ENCODE measurements around the gene CES5A.
"Not testable (repeated sequence)": the region's sequence is repeated elsewhere in the genome, so short reads cannot be mapped to it uniquely, and the experiment has no call there.

CES5A gene

DNA sequence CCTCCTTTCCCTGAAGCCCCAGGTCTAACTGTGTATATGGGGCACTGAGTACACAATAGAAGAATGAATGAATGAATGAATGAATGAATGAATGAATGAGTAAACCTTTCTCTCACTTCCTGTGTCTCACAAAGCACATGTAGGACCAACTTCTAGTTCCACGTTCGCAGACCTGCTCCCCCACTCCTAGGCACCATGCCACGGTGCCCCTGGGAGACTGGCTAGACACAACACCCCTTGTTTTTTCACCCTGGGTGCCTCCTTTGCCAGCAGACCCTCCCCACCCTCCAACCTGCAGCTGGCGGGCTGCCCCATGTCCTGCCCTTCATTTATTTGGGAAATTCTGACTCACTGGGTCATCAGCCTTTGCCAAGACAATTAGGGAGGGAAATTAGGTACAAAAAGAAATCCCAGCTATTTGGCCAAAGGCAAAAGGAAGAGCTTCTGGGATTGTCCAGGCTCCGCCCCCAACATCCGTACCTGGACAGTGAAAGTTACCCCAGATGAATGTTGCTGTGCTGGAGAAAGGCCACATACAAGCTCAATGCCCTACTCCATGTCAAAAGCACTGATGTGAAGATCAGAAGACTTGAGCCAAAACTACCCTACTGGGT, 50.0 kb downstream of the CES5A start:
- DNase-seq, result no peak

DNA sequence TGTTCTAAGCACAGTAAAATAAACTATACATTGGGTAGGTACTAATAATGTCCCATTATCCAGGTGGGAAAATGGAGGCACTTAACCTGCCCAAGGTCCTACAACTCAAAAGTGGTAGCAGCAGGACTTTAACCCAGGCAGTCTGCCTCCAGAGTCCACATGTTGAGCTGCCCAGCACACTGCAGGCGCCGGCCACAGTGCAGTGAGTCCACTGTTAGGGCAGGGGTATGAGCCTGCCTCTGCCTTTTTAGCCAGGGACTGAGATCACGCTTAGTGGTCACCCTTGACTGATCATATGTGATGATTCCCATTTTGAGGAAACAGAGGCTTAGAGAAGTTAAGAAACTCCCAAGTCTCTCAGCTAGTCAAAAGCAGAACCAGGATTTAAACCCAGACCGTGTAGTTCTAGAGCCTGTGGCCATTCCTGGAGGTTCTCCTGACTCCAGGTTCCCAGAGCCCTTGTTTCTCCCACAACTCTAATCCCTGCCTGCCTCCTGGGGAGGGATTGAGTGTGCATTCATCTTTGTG, 50.6 kb downstream of the CES5A start:
- DNase-seq, result no peak

DNA sequence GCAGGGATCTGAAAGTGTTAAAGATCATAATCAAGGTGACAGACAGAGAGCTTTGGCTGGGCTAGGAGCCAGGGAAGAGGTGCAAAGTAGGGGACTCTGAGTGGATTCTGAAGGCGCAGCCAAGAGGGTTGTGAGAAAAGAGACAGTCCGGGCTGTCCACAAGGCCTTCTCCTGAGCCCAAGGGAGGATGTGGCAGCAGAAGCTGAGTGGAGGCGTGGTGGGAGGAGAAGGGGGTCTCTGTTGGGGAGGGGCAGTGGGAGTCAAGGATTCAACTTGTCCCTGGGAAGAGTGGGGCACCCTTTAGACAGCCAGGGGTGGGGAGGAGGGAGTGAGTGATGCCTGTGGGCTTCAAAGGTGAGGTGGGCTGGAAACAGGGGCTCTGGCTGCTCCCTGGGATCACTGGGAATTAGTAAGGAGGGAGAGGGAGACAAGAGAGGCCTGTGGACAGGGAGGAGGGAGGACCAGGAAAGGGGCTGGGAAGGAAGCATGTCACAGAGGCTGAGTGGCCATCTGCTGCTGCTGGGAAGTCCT, 52.8 kb downstream of the CES5A start:
- DNase-seq, result no peak

DNA sequence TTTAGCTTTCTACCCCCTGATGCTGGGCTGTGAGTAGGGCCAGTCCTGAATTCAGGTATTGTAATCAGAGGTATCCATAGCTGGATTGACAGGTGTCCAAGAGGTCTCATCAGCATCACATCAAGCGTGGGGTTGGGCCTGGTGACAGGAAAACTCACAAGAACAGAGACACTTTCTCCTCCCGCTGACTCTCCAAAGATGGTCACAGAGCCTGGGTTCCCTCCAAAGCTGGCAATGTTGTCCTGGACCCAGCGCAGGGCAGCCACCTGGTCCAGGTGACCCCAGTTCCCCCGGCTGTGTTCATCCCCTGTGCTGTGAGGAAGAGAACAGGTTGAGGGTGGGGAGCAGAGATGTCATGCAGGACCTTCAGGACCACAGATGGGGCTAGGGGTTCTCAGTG, 54.0 kb downstream of the CES5A start:
- DNase-seq, result no peak

DNA sequence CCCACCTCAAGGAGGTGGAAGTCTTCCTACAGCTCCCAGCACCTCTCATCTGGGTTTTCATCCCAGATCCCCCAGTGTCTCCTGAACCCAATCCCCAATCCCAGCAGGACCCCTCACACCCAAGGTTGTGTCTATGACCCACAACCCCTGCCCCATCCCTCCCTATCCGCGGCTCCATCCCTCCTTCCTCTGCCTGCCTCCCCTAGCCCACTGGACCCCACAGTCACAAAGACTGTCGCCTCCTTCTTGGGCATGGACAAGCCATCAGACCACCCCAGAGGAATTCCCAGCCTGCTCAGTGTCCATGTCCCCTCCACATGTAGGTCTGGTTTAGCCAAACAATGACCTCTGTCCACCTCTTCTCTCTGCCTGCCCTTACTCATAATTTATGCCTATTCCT, 54.6 kb downstream of the CES5A start:
- no peak for DNase-seq

DNA sequence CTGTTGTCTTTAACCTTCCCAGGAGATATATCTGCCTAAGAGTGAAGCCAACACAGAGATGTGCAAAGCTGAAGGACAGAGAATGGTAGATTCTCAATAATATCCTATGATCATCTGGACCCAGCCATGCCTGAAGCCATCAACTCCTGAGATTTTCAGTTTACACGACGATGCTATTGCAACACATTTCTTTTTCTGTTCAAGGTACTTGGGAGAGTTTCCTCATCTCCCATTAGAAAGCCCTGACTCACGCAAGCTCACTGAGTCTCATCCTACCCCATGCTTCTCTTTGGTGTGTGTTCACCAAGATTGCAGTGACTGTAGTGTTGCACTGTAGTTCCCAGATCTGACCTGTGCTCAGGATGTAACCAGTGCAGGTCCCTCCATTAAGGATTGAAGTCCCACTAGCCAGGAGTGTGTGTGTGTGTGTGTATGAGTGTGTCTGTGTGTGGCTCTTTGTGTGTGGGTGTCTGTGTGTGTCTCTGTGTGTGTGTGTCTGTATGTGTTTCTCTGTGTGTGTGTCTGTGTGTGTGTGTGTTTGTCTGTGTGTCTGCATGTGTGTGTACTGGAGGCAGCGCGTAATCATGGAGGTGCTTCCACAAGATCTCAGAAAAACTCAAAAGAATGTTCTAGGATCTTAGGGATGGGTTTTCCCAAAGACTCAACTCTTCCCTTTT, 57.8 kb downstream of the CES5A start:
- no peak for DNase-seq

DNA sequence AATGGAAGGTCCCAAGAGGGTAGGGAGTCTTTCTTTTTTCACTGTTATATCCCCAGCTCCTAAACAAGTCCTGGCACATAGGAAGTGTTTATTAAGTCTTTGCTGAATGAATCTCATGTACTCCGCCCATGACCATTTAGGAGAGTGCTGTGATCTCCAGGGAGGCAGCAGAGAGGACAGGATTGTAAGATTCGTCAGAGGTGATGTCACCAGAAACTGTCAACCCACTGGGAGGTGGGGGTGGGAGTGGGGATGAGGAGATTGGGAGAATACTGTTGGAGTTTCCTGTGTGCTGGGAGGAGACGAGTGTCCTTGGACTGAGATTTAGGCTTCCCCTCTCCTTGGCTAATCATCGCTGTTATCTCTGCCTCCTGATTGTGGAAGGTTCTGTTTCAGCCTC, 59.0 kb downstream of the CES5A start:
- DNase-seq, result not testable (repeated sequence)

DNA sequence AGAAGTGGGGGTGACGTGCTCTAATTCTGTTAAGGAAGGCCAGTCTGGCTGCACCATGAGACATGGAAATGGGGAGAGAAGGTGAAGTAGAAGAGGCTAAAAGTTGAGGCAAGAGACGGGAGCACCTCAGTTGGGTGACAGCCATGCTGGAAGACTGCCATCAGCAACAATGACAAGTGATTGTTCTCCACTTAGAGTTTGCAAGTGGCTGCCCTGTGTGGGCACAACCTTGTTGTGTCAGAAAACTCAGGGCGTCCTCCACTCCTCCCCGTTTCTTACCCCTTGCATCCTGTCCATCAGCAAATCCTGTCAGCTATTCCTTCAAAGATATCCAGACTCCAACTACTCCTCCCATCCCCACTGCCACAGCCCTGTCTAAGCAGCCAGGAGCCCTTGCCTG, 59.9 kb downstream of the CES5A start:
- DNase-seq, result no peak

DNA sequence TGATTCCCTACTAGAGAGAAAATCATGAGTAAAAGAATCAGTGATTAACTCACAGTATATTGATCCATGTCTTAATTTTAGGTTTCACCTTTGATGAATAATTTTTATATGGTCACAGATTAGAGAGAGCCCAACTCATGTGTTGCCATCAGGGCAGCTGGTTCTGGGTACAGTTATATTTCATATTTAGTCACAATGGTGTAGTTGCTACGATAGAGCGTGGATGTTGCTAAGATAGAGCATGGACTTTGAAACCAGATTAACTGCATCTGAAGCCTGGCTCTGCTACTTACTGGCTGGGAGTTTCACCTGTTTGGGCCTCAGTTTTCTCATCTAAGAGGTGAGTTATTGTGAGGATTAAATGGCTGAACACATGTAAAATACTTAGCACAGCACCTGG, 61.0 kb downstream of the CES5A start:
- not testable (repeated sequence) for DNase-seq

DNA sequence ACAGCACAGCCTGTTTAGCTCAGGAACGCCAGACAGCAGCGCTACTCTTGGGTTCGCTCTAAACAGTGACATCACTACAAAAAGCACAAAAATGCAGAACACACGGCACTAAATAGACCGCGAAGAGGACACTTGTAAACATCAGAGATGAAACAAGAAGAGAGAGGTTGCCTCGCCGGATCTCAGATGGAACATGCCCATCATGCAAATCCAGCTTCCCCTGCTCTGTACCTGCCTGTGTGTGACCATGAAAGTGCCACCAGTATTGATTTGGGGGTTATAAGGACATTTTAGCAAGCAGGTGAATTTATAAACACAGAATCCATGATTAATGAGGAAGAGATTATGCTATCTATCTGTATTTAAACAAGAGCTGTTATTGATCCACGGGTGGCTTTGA, 61.4 kb downstream of the CES5A start:
- not testable (repeated sequence) for DNase-seq

DNA sequence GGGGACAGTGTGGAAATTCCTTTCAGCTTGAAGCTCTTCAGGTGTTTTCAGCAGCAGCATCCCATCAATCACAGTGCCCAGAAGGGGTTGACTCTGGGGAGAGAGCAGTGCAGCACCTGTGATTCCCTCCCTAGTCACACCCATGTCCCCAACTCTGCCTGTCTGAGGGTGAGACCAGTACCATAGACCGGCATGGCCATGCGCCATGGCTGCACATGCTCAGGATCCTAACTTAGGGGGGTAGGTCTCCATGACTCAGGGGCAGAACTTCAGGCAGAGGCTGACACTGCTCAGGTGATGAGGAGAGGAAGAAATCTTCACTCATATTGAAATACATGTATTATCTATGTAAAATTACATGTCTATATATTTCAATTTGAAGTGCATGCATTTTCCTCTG, 62.2 kb downstream of the CES5A start:
- DNase-seq, result no peak

DNA sequence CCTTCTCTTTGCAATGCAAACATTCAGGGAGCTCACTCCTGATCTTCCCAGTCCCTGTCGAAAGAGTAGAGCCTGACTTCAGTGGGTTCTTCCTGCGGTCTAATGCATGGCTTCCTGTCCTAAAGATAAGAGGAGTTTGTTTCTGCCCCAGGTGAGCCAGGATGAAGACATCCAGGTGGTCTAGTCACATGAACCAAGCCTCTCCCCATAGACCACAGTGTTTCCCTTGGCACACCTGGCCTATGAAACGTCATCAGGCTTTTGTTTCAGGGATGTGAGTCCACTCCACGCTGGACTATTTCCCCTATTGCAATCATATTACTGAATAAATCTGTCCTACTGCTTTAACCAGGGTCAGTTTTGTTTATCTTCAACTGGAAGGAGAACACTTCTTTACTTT, 63.4 kb downstream of the CES5A start:
- DNase-seq, result no peak

DNA sequence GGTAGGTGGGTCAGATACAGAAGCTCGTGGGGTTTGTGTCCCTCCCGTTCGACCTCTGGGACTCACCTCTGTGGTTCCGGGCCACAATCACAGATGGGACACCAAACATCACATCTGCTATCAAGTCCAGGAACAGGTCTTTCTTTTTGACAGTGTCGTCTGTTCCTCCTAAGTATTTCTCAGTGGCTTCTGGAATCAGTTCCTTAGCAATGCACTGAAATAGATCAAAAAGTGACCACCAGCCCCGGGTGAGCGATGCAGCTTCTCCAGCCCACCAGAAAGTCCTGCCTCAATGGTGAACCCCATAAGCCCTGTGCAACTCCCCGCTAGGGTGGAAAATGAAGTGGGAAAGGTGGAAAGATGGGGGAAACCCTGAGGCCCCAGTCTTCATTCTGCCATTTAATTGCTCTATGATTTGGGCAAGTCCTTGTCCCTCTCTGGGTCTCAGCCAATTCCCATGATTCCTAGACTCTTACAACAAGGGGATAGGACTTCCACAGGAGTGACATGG, 64.7 kb downstream of the CES5A start:
- no peak for DNase-seq

DNA sequence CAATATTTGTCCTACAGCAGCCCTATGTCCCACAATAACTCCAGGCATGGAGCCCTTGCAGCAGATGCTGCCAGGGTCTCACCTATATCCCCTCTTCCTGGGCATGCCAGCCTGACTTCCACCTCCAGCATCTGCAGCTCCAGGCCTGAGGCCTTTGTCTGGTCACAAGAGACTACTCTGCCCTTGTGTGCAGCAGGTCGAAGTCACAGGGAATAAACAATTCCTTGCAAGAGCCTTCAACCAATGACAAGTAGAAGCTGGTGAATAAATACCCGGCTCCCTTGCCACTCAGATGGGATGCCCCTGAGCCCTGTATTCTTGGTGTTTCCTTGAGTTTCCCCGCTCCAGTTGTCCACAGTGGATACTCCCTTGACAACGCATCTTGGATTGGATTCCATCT, 65.3 kb downstream of the CES5A start:
- no peak for DNase-seq

DNA sequence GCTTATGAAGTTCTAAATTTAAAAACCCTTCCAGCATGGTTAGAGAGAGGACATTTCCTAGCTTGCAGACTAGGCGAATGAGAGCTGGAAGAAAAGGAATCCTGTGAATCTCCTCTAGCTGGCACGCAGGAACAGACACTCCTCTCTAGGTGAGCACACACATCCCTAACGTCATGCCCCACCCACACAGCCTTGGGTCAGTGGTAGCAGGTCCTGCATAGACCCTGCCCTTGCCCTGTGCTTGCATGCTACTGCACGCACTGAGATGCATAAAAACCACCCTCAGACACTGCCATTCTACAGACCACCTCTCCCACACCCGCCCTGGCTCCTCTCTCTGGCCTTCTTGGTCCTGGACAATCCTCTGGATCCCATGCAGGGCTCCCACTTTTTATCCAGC, 65.8 kb downstream of the CES5A start:
- no peak for DNase-seq

DNA sequence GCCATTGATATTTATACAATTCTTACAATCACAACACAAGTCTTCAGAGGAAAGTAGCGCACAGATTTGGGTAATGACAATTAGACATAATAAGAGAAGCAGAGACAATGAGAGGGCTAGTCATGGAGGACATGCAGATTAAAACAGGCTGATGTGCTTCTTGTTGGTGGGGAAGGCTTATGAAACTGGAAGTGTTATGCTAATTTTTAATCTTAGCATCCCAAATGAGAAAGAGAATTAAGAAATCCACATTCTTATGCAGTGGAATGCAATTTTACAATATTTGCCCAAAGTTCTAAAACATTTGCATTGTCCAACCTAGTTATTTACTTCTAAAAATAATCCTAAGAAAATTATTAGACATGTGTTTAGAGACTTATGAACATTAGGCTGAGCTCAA, 66.9 kb downstream of the CES5A start:
- not testable (repeated sequence) for DNase-seq

DNA sequence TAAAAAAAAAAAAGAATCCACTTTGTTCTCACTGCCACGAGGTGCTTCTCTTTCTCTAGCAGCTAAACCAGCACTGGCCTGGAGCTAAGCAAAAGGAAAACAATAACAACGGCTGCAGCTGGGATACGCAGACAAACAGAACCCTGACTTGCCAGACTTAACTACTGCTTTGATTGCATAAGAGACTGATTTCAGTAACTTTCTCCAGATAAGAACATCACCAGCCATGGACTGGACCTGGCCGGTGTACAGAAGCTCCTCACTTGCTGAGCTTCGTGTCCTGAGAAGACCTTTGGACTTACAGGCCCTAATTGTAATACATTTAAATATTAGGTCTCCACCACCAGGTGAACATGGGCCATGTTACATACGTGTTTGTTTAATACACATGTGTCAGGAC, 70.1 kb downstream of the CES5A start:
- DNase-seq, result not testable (repeated sequence)

DNA sequence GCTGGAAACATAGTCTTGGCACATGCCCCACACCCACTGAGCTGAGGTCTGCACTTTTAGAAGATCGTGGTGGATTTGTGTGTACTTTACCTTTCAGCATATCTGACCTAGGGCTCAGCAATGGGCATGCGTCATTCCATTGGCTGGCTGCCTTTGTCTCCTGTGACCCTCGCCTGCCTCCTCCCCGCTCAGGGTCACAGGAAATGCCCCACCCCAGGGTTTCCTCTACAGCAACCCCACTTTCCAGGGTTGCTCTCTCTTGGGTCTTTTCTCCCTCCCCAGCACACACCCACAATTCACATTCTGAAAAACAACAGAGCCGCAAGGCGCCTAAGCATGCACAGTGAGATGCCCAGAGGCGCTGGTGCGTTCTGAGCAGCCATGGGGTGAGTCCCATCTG, 71.5 kb downstream of the CES5A start:
- not testable (repeated sequence) for DNase-seq

Data from NCI-H82 (cell line).